ENCODE results near the gene DGCR2. TPM values are rescaled to one million over a fixed set of nuclear protein-coding genes. Genes with fewer than 3 reads are reported as not detected.

DGCR2 gene
- total and polyA plus RNA-seq, 4 experiments from 2014 or later = 33.1 to 66.7 (median 56.6) TPM

DNA sequence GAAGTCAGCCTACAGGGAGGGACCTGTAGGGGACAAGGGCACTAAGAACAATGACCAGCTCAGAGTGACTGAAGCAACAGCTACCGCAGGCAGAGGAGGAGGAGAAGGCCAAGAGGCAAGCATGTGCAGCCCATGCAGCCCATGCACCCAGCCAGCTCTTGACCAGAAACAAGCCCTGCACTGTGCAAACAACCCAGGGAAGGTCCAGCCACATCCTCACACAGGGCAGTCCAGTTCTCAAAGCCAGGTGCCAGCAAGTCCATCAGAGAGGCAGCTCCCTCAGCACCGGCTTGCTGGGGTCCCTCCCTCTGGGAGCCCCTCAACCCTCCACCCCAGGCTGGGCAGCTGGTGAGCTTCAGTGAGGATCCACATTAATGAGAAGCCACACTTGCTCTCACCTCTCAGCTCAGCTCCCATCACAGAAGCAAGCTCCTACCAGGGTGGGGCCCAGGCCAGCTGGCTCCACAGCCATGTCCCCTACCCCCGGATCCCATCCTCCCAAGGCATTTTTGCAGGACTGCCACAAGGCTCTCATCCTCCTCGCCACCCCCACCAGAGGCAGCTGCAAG is 7.1 kb downstream of the DGCR2 start:
- peaks cover 4 to 14% of the 10 kb centered on the region in 2 donors for H3K36me3 Mint-ChIP-seq
- H3K9me3 Mint-ChIP-seq = no peaks in the 10 kb centered on the region
- Histone ChIP-seq H3K9me3 (ENCODE audit: control insufficient read depth in 1 of 2, low read length in 2 of 2) (no peaks in the 10 kb centered on the region), H3K36me3 (ENCODE audit: insufficient read depth, low read length) (peaks cover 8% of the 10 kb centered on the region), H3K27me3 (ENCODE audit: insufficient read depth, low read length) (no peaks in the 10 kb centered on the region), H3K27ac (ENCODE audit: low read depth, low read length) (no peak overlapping the region), H3K4me3 (ENCODE audit: low read length in 2 of 2) (no peak overlapping the region), H3K4me1 (ENCODE audit: insufficient read depth, low read length) (peaks cover 80% of the 10 kb centered on the region)
- peak overlapping the region in 5 of 7 donors; percentile 30 to 76 (median 58) for H3K27ac Mint-ChIP-seq
- H3K4me1 Mint-ChIP-seq = peaks cover 56 to 82% (median 71%) of the 10 kb centered on the region in 4 donors
- ChIA-PET POLR2A (ENCODE audit: partially characterized antibody) (interaction anchor here (1.0 to 1.3 kb wide), 3 partner anchors 9 to 365 kb away, joined by 3 to 5 read pairs (median 3); partner anchors contain the start of genes CDC45 and ESS2), CTCF (ENCODE audit: partially characterized antibody) (interaction anchor here (1.5 to 2.4 kb wide), 2 partner anchors 29 to 184 kb away, joined by 3 to 9 read pairs; partner anchors contain the start of gene ESS2)
- peak overlapping the region in 2 of 8 donors; percentile 50 to 64 for H3K4me3 Mint-ChIP-seq
- DNase-seq = no peak
- no peaks in the 10 kb centered on the region for H3K27me3 Mint-ChIP-seq
- intact Hi-C loops (cut with micrococcal nuclease) = no loop called here

DNA sequence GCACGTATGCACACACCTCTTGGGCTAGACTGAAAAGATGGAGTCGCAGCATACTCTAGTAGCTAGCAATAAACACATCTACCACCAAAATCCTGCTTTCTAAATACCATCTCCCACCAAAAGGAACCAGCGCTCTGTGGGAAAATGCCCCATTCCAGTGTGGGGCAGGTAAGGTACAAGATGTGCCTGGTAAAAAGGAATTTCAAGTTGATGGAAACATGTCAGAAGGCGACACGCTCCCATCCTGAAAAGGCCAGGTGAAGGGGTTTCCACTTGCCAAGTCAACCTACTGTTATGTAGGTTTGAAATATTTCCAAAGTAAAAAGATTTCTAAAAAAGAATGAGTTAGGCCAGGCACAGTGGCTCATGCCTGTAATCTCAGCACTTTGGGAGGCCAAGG is 8.8 kb downstream of the DGCR2 start:
- intact Hi-C loops (cut with micrococcal nuclease) = no loop called here
- no peak for DNase-seq
- H3K36me3 Mint-ChIP-seq = peaks cover 4 to 11% of the 10 kb centered on the region in 2 donors
- H3K9me3 ChIP-seq (ENCODE audit: control insufficient read depth in 1 of 2, low read length in 2 of 2) = no peaks in the 10 kb centered on the region
- ChIA-PET POLR2A (ENCODE audit: partially characterized antibody) (interaction anchor here (1.0 kb wide), 1 partner anchor 9 kb away, joined by 4 read pairs; the partner anchor contains the start of gene DGCR2), CTCF (ENCODE audit: partially characterized antibody) (interaction anchor here (2.4 kb wide), 1 partner anchor 31 kb away, joined by 9 read pairs; the partner anchor contains the start of gene ESS2)
- peaks cover 61 to 82% (median 73%) of the 10 kb centered on the region in 4 donors for H3K4me1 Mint-ChIP-seq
- H3K36me3 ChIP-seq (ENCODE audit: insufficient read depth, low read length) = no peaks in the 10 kb centered on the region
- no peaks in the 10 kb centered on the region for H3K27me3 ChIP-seq (ENCODE audit: insufficient read depth, low read length)
- H3K4me3 Mint-ChIP-seq = peak overlapping the region in 1 of 8 donors; percentile 8
- peak overlapping the region in 2 of 7 donors; percentile 27 to 37 for H3K27ac Mint-ChIP-seq
- H3K4me1 ChIP-seq (ENCODE audit: insufficient read depth, low read length) = peaks cover 80% of the 10 kb centered on the region
- H3K27me3 Mint-ChIP-seq = no peaks in the 10 kb centered on the region
- H3K4me3 ChIP-seq (ENCODE audit: low read length in 2 of 2) = no peak overlapping the region
- H3K9me3 Mint-ChIP-seq = no peaks in the 10 kb centered on the region
- no peak overlapping the region for H3K27ac ChIP-seq (ENCODE audit: low read depth, low read length)

DNA sequence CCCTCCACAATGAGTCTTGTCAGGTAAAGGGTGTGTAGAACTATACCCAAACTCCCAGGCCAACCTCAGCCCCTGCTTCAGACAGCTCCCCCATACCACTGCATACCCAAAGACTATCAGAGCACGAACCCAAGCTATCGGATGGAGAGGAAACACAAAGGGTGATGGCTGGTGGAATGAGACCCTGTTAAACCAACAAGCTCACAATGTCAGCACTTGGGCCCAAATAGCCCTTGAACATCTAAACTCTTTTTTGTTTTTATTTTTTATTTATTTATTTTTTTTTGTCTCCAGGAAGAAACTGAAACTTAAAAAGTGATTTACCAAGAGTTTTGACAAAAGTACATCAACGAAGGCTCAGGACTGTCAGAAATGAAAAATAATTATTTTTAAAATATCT is 10.6 kb downstream of the DGCR2 start:
- ChIA-PET POLR2A (ENCODE audit: partially characterized antibody) (interaction anchor here (0.9 to 3.4 kb wide), 4 partner anchors 8 to 336 kb away, joined by 3 to 61 read pairs (median 12); partner anchors contain the start of genes C22orf39, DGCR2 and ESS2), CTCF (ENCODE audit: partially characterized antibody) (interaction anchor here (1.4 to 3.1 kb wide), 4 partner anchors 11 to 68 kb away, joined by 3 to 13 read pairs (median 11); partner anchors contain the start of genes DGCR2, ESS2 and SLC25A1)
- no peaks in the 10 kb centered on the region for H3K27me3 ChIP-seq (ENCODE audit: insufficient read depth, low read length)
- Mint-ChIP-seq H3K4me3 (peak overlapping the region in 6 of 8 donors; percentile 27 to 69 (median 62)), H3K27me3 (no peaks in the 10 kb centered on the region), H3K36me3 (peaks cover 7 to 8% of the 10 kb centered on the region in 2 donors), H3K9me3 (no peaks in the 10 kb centered on the region), H3K27ac (peak overlapping the region; percentile 79 to 97 (median 90)), H3K4me1 (peaks cover 61 to 81% (median 71%) of the 10 kb centered on the region in 4 donors)
- no peaks in the 10 kb centered on the region for H3K9me3 ChIP-seq (ENCODE audit: control insufficient read depth in 1 of 2, low read length in 2 of 2)
- H3K36me3 ChIP-seq (ENCODE audit: insufficient read depth, low read length) = no peaks in the 10 kb centered on the region
- H3K4me1 ChIP-seq (ENCODE audit: insufficient read depth, low read length) = peaks cover 80% of the 10 kb centered on the region
- DNase-seq = no peak
- no peak overlapping the region for H3K4me3 ChIP-seq (ENCODE audit: low read length in 2 of 2)
- intact Hi-C loops (cut with micrococcal nuclease) = no loop called here
- peak overlapping the region; percentile 47 for H3K27ac ChIP-seq (ENCODE audit: low read depth, low read length)

DNA sequence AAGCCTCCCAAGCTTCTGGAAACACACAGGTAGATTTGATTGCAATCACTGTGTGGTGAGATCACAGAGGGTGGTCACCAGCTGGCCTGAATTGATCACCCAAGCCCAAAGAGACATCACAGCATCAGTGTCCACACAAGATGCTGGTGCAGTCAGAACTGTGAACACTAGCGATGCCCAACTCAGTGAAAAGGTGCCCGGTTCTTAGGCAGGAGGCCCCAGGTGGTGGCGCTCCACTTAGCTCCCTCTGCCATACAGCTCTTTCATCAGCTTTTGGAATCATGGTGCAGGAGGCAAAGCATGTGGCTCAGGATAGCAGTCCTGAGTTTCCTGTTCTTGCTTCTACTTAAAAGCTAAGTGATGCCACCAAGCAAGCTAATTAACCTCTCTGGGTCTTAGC is 11.1 kb downstream of the DGCR2 start:
- H3K36me3 ChIP-seq (ENCODE audit: insufficient read depth, low read length) = no peaks in the 10 kb centered on the region
- H3K4me1 ChIP-seq (ENCODE audit: insufficient read depth, low read length) = peaks cover 80% of the 10 kb centered on the region
- no peak for DNase-seq
- peaks cover 7 to 11% of the 10 kb centered on the region in 2 donors for H3K36me3 Mint-ChIP-seq
- H3K27ac Mint-ChIP-seq = peak overlapping the region; percentile 79 to 97 (median 90)
- peaks cover 62 to 81% (median 71%) of the 10 kb centered on the region in 4 donors for H3K4me1 Mint-ChIP-seq
- H3K27ac ChIP-seq (ENCODE audit: low read depth, low read length) = peak overlapping the region; percentile 47
- no peaks in the 10 kb centered on the region for H3K9me3 ChIP-seq (ENCODE audit: control insufficient read depth in 1 of 2, low read length in 2 of 2)
- intact Hi-C loops (cut with micrococcal nuclease) = no loop called here
- CTCF ChIA-PET (ENCODE audit: partially characterized antibody) = interaction anchor here (1.4 to 3.1 kb wide), 5 partner anchors 8 to 68 kb away, joined by 3 to 13 read pairs (median 10); partner anchors contain the start of genes DGCR2, ESS2 and SLC25A1
- H3K9me3 Mint-ChIP-seq = no peaks in the 10 kb centered on the region
- peak overlapping the region in 6 of 8 donors; percentile 27 to 69 (median 62) for H3K4me3 Mint-ChIP-seq
- H3K4me3 ChIP-seq (ENCODE audit: low read length in 2 of 2) = no peak overlapping the region
- H3K27me3 ChIP-seq (ENCODE audit: insufficient read depth, low read length) = no peaks in the 10 kb centered on the region
- H3K27me3 Mint-ChIP-seq = no peaks in the 10 kb centered on the region
- POLR2A ChIA-PET (ENCODE audit: partially characterized antibody) = interaction anchor here (0.9 to 3.4 kb wide), 4 partner anchors 9 to 336 kb away, joined by 3 to 61 read pairs (median 12); partner anchors contain the start of genes C22orf39, DGCR2 and ESS2

DNA sequence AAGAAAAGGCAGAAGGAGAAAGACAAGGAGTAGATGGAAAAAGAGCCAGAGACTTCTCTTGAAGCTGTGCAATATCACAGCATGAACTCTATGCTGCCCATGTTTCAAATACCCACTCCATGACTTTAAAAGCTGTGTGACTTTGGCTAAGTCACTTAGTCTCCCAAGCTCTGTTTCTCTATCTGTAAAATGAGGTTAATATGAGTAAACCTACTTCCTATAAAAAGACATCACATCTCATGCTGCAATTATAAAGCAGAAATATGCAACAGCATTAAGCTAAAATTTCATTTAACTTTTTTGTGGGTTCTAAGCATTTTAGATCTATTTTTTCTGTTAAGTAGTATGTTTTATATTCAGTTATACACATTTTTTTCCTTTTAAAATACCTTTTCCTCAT is 11.6 kb downstream of the DGCR2 start:
- H3K4me3 ChIP-seq (ENCODE audit: low read length in 2 of 2) = no peak overlapping the region
- H3K27me3 ChIP-seq (ENCODE audit: insufficient read depth, low read length) = no peaks in the 10 kb centered on the region
- H3K27ac ChIP-seq (ENCODE audit: low read depth, low read length) = peak overlapping the region; percentile 47
- Mint-ChIP-seq H3K4me1 (peaks cover 60 to 81% (median 70%) of the 10 kb centered on the region in 4 donors), H3K4me3 (peak overlapping the region in 4 of 8 donors; percentile 48 to 69 (median 66)), H3K27me3 (no peaks in the 10 kb centered on the region), H3K36me3 (peaks cover 7 to 9% of the 10 kb centered on the region in 2 donors), H3K9me3 (no peaks in the 10 kb centered on the region), H3K27ac (peak overlapping the region; percentile 79 to 97 (median 90))
- DNase-seq = no peak
- no peaks in the 10 kb centered on the region for H3K9me3 ChIP-seq (ENCODE audit: control insufficient read depth in 1 of 2, low read length in 2 of 2)
- ChIA-PET POLR2A (ENCODE audit: partially characterized antibody) (interaction anchor here (0.9 to 3.4 kb wide), 7 partner anchors 9 to 369 kb away, joined by 3 to 61 read pairs (median 6); partner anchors contain the start of genes C22orf39, CDC45, DGCR2 and ESS2), CTCF (ENCODE audit: partially characterized antibody) (interaction anchor here (1.4 to 3.1 kb wide), 5 partner anchors 8 to 68 kb away, joined by 3 to 13 read pairs (median 10); partner anchors contain the start of genes DGCR2, ESS2 and SLC25A1)
- intact Hi-C loops (cut with micrococcal nuclease) = no loop called here
- no peaks in the 10 kb centered on the region for H3K36me3 ChIP-seq (ENCODE audit: insufficient read depth, low read length)
- H3K4me1 ChIP-seq (ENCODE audit: insufficient read depth, low read length) = peaks cover 78% of the 10 kb centered on the region

DNA sequence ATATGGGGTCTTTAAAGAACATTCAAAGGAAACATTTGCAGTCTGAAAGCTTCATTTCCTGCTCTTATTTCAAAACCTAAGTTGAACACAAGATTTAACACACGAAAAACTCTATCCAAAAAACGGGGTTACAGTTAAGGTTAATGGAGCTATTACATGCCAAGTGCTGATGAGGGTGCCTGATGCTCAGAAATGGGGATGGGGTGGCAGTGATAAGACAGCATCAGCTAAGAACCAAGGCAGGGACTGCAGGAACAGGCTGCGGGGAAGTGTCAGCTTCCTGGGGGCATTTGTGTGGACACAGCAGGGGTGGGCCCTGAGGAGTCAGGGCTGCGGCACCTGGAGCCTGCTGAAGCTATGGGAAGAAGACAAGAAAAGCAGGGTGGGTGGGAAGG is 12.2 kb downstream of the DGCR2 start:
- intact Hi-C loops (cut with micrococcal nuclease) = no loop called here
- Mint-ChIP-seq H3K4me3 (peak overlapping the region; percentile 77 to 89 (median 84)), H3K27ac (peak overlapping the region; percentile 79 to 99 (median 97)), H3K27me3 (no peaks in the 10 kb centered on the region), H3K36me3 (peaks cover 5 to 7% of the 10 kb centered on the region in 2 donors), H3K4me1 (peaks cover 57 to 79% (median 67%) of the 10 kb centered on the region in 4 donors), H3K9me3 (no peaks in the 10 kb centered on the region)
- H3K27me3 ChIP-seq (ENCODE audit: insufficient read depth, low read length) = no peaks in the 10 kb centered on the region
- peak overlapping the region; percentile 26 to 29 for H3K4me3 ChIP-seq (ENCODE audit: low read length in 2 of 2)
- no peaks in the 10 kb centered on the region for H3K36me3 ChIP-seq (ENCODE audit: insufficient read depth, low read length)
- ChIA-PET POLR2A (ENCODE audit: partially characterized antibody) (interaction anchor here (0.9 to 3.4 kb wide), 6 partner anchors 9 to 369 kb away, joined by 3 to 61 read pairs (median 8); partner anchors contain the start of genes C22orf39, CDC45, DGCR2 and ESS2), CTCF (ENCODE audit: partially characterized antibody) (interaction anchor here (1.5 to 3.1 kb wide), 4 partner anchors 9 to 69 kb away, joined by 8 to 13 read pairs (median 11); partner anchors contain the start of genes DGCR2, ESS2 and SLC25A1)
- peaks cover 72% of the 10 kb centered on the region for H3K4me1 ChIP-seq (ENCODE audit: insufficient read depth, low read length)
- peak overlapping the region; percentile 80 for H3K27ac ChIP-seq (ENCODE audit: low read depth, low read length)
- peak in 1 of 5 donors; percentile 11 for DNase-seq
- no peaks in the 10 kb centered on the region for H3K9me3 ChIP-seq (ENCODE audit: control insufficient read depth in 1 of 2, low read length in 2 of 2)
